HG03159 (cell line): ENCODE results near the gene LTO1.

ENCODE experiments used
- ATAC-seq: cut with Tn5 transposase; IDR thresholded peaks from one replicate; pipeline ENCODE4 v1.9.1; 2021; ENCODE audit warnings: mild to moderate bottlenecking, moderate library complexity; ENCODE audit not compliant: unreplicated experiment

The LTO1 gene

DNA sequence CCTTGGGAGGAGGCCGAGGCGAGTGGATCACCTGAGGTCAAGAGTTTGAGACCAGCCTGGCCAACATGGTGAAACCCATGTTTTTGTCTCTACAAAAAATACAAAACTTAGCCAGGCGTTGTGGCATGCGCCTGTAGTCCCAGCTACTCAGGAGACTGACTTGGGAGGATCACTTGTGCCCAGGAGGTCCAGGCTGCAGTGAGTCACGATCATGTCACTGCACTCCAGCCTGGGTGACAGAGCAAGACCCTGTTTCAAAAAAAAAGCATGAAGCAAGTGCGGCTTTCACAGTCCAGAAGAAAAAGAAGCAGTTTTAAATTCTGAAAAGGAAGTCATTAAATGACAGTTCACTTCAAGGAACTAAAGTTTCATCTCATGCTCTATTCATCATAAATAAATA, 7.1 kb upstream of the LTO1 start:
- ATAC-seq = no peak

DNA sequence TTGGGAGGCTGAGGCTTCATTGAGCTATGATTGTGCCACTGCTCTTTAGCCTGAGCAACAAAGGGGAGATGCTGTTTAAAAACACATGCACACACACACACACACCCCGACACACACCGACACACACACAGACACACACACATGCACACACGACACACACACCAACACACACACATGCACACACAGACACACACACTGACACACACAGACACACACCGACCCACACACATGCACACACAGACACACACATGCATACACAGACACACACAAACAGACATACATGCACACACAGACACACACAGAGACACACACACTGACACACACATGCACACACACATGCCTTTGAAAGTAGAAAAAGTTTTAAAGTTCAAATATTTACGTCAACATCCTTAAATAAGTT, 5.5 kb upstream of the LTO1 start:
- no peak for ATAC-seq

DNA sequence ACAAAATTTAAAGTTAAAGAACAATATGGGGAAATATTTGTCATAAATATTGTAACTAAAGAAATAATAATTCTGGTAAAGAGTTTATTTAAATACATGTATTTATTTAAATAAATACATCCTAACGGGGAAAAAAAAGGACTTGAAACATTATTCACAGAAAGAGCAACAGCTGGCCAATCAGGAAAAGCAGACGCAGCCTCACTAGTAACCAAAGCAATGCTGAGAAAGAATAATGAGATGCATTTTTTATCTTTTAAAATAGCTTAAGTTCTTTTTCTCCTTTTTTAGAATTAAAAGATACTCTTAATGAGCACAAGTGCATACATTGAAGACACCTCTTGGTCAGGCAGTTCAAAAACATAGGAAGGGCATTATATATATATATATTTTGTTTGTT, 2.6 kb upstream of the LTO1 start:
- ATAC-seq = no peak

DNA sequence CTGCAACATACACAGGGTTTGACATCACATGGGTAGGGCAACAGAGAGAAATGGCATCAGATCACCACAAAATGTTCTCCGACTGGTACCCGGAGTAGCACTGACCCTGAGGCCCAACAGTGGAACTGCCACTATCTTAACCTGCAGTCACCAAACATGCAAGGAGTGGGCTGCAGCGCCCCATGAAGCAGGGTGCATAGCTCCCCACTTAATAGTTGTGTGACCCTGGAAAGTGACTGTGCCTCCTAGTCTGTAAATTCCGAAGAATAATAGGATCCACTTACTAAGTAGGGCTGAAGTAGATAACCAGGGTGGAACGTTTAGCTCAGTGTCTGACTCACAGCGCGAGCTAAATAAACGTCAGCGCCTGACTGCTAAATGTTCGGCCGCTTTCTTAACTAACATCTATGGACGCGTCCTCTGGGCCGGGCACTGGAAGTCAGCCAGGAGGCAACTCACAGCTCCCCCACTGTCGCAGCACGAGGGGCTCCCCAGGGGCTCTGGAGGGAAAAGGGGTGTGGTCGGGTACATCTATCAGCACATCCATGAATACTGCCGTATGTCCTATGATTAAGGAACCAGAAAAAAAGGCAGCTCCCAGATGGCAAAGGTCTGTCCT, 777 bp downstream of the LTO1 start:
- peak; percentile 6 for ATAC-seq

DNA sequence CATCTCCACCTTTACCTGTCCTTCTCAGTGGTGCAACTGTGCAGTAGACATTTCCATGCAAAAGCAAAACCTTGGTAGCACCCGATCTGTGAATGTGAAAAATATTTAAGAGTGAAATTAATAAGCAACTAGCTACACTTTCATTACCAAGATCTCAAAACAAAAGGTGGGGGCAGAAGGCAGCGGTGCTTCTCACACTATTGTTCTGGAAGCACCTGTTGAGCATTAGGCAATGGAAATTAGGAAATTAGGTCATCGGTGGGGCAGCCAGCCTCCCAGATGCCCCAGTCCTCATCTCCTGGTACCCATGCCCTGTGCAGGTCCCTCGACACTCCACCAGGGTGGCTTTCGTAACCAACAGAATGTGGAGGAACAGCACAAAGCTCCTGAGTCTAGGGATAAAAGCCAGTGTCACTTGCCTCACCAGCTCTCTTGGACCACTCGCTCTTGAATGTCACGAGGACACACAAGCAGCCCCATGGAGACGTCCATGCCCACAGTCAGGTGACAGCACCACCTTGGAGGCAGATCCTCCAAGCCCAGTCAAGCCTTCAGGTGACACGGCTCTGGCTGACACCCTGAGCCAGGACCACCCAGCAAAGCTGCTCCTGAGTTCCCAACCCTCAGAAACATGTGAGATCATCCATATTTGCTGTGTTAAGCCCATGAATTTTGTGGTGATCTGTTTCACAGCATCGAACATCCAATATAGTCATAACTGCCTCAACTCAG, 3.3 kb downstream of the LTO1 start:
- no peak for ATAC-seq

DNA sequence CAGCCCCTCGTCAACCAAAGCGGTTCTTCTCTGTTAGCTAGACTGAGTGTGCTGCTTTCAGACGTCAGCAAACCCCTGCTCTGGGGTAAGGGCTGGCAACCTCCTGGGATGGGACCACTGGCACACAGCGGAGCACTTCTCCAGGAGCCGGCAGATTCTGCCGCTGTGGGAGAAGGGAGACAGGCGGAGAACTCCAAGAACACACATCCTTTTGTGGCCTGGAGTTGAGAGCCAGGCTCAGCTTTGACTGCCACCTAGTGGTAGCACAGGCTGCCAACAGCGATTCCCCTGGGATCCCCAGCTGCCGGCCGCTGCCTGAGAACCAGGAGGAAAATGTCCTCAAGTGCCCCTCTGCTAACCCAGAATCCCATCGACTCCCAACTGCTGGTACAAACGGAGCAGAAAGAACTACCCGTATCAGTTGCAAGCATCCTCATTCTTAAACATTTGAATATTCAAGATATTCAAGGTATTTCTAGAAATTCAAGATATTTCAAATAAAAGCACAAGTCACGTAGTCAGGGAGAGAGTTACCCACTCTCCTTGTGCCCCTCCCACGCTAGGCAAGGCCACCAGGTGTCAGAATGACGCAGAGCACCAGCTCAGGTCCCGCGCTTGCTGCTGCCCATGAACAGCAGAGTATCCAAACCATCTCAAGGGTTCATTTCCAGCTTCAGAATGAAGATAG, 4.9 kb downstream of the LTO1 start:
- no peak for ATAC-seq

DNA sequence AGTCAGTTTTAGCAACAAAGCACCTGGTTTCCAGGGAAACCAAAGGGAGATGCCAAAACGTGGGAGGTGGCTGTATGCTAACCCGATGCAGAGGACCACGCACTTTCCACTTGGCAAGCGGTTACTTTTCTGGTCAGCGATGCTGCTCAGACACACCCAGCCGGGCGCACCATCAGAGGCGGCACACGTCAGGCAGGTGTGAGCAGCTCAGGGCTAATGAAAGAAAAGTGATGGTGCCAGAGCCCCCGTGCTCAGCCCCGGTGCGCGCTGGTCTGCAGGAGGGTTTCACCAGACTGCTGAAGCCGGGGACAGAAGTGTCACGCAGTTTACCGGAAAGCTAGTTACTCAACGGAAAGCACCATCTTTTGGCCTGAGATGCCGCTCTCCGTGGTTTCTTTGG, 5.7 kb downstream of the LTO1 start:
- no peak for ATAC-seq

DNA sequence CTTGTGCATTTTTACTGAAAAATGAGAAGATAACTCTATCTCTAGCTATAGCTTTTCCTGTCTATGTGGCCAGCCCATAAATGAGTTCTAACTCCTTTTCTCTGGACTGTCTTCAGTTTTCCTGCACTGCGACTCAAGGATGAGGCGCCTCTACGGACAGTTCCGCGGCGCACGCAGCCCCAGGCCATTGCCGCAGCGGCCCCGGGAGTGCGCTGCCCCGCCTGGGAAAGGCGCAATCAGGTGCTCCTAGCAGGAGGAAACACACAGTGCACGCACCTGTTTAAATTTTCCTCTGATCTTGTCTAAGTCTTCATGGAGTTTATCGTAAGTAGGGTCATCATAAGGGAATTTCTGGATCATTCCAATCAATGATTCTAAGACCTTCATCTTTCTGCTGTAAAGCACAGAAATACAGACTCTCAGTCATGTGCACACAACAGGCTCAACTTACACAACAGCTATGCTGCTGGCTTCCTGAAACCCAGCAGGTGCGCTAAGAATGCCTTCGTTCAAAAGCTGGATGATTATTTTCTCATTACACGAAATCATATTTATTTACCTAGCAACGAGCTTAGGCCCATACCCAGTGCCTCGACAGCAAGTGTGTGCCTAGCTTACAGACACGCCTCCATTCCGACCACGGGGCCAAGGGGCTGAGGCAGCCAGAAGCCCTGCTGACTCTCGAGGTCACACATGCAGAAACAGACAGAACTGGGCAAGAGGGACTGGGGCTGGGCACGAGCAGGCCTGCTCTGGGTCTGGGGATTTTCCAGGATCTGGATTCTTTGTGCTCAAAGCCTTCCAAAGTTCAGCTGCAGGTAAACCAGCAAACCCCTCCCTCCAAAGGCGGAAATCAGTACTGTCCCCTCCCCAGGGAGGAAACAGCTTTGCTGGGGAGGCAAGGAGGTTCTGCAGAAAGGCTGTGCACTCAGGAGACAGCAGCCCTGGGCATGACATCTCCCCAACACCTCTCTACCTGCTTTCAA, 7.2 kb downstream of the LTO1 start:
- ATAC-seq = no peak

DNA sequence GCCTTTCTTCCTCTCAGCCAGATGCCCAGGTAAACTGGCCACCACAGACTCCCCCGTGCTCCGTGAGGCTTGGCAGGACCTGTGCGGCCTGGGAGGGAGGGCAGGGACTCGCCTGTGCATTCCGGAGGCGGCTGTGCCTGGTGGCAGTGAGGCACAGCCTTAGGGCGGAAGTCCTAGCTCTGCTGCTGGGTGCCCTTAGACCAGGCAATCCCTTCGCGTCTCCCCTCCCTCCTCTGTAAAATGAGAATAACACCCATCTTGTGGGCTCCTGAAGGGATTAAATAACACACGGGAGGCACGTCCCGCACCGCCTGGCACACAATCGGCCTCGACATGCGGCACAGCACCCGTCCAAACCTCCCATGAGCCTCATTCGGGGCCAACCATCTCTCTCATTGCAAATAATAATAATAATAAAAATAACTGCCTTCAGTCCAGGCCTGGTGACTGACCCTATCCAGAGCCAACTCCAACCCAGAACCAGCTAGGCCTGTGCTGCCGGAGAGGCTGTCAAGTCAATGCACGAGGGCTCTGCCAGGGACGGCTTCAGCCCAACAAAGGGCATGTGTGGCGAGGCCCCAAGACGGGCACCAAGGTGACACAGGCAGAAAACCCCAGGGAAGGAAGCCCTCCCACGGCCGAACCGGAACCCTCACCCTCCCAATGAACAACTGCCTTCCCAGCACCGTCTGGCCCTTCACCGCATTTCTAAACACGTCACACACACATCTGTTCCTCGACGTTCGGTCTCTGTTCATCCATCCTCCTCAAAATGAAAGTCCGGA, 8.2 kb downstream of the LTO1 start:
- no peak for ATAC-seq

DNA sequence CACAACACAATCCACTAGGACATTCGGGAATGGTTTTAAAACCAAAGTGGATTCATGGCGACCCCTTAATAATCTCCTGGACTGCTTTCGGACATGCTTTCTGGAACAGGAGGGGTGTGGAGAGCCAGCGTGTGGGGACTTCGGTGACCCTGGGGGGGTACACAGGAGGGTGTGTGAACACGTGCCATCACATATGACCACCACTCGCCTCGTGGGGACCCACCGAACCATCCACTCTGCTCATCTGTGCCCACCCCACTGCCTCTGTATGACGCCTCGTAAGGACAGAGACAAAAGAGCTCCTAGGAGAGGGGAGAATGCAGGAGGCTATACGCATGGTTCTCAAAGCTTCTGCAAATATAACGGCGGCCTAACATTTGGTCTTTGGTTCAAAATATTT, 8.9 kb downstream of the LTO1 start:
- no peak for ATAC-seq

DNA sequence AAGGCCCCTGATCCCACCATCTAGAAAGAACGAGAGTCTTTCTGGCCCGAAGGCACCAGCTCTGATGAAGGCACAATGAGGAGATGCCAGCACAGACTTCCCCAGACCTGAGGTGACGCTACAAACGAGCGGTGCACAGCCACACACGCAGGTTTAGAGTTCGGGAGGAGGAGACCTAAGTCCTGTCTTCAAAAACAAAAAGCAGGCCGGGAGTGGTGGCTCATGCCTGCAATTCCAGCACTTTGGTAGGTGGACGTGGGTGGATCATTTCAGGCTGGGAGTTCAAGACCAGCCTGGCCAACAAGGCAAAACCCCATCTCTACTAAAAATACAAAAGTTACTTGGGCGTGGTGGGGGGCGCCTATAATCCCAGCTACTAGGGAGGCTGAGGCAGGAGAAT, 9.5 kb downstream of the LTO1 start:
- ATAC-seq = no peak

DNA sequence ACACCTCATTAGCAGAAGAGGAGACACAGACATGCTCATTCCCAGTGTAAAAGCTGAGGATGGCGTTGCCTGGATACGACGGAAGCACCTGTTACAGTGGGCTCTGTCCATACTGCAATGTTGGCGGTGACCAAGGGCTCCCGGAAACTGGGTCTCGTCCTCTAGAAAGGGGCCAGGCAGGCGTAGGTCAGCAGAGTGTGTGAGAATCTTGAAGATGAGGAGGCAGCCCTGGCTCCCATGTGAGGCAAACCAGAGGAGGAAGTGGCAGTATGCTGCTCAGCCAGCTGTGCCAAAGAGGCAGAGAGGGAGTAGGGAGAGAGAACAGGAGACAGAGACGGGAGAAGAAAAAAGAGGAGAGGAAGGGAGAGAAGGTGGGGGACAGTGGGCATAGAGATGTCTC, 10.3 kb downstream of the LTO1 start:
- ATAC-seq = no peak

DNA sequence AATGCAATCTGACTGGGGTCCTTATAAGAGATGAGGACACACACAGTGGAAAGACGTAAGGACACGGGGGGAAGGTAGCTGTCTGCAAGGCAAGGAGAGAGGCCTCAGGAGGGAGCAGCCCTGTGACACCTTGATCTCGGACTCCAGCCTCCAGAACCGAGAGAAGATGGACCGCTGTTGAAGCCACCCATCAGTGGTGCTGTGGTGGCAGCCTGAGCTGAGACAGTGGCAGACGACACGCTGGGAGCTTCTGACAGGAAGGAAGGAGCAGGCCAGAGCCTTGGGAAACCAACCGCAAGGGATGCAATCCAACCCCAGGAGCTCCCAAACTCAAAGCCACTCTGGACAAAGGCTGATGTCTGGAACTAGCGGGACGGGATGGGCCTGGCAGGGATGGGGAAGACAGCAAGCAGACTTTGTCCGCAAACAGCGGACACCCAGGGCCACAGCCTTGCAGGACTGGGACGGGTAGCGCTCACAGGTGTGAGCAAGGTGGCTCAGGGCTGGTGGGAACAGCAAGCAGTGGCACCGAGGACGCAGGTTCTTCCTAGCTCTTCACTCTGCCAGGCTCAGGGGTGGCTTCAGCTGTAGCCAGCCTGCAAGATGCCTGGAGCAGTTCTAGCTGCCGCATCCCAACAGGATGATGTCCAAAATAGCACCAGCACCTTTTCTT, 10.9 kb downstream of the LTO1 start:
- no peak for ATAC-seq

DNA sequence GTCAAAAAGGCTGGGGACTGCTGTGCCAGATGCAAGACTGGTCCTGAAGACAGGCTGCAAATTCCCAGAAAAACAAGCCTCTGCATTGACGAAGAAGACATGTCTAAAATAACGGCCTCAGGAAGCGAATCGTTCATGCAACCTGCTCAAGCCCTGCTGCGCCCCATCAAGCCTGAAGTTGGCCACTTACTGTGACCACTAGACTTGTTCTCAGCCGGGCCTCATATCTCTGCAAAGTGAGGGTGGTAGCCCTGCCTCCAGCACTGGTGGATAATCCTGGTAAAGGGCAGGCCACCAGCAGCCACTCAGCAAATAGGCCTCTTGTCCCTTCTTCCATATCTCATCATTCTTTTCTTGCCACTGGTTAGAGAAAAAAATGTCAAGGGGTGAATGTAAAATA, 11.8 kb downstream of the LTO1 start:
- ATAC-seq = no peak

DNA sequence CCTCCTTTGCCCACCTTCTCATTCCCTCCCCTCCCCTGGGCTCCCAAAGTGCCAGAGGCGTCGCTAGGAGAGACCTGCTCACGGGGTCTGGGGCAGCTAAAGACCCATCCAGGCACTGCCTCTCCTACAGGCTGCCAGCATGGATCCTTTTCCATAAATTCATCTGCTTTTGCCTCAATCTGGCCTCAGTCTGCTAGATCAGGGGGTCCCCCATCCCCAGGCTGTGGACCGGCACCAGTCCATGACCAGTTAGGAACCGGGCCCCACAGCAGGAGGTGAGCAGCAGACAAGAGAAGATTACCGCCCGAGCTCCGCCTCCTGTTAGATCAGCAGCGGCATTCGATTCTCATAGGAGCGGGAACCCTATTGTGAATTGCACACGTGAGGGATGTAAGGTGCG, 12.3 kb downstream of the LTO1 start:
- no peak for ATAC-seq

DNA sequence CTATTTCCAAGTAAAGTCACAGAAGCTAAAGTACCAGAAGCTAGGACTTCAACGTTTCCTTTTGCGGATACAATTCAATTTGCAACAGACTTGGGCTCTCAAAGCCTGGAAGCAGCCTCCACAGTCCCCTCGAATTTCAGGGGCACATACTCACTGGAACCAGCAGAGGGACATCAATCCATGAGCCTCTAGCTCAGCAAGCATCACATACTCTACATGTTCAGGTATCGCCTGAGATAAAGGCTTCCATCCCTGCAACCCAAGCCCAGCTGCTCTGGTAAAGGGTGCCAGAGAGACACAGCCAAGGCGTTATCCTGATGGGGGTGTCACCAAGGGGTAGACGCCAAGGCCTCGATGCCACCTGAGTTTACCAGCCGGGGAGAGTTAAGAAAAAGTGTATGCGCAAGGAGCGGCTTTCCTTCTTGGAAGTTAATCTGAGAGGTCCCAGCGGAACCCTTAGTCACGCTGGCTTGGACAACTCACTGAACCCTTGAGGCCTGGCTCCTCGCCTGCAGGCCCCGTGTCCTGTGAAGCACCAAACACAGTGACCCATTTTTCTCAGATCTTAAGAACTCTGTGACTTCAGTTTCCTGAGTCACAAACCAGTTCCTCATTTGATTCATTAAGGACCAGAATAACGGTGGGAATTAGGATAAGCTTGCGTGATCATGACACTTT, 13.0 kb downstream of the LTO1 start:
- no peak for ATAC-seq

DNA sequence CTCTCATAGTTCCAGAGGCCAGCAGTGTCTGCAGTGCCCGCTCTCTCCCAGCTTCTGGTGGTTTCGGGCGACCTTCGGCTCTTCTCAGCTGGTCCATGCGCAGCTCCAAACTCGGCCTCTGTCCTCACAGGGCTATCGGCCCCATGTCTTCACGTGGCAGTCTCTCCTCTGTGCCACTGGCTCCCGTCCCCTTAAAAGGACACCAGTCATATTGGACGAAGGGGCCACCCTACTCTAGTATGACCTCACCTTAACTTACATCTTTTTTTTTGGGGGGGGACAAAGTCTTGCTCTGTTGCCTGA, 13.8 kb downstream of the LTO1 start:
- ATAC-seq = no peak

DNA sequence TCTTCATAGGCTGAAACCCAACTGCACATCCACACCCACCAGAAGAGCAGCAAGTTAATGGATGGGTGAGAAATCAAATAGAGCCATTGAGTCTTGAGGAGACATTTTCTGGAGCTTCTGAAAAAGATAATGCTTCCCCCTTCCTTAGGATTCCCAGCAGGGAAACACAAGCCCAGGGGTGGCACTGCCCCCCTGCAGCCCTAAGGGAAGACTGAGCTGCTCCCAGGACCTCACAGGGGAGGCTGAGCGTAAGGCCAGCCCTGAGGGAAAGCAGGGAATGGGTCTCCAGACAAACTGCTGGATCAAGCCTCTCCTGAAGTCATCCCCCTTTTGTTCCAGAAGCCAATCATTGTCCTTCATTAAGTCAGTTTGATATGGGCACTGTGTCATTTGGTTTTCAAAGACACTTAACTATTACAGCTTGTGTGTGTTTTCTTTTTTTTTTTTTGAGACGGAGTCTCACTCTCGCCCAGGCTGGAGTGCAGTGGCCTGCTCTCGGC, 15.1 kb downstream of the LTO1 start:
- no peak for ATAC-seq

DNA sequence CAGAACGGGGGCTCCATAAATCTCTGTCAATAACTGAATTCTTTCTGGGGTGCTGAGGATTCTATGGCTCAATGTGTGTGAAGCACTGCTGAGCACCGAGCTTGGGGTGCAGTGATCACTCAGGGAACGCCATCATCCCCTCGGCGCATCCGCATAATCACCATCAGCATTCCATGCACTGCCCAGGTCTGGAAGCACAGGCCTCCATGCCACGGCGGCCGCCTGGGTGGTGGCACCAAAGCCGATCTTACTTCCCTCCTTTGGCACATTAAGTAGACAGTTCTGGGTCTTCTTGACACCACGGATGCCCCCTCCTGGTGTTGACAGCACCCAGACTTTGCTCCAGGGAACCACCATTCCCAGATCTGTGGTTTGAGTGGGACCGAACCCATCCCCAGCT, 15.6 kb downstream of the LTO1 start:
- no peak for ATAC-seq
